OCI-LY7 (cell line): ENCODE data around the gene MYO18B. TPM values are rescaled to one million over a fixed set of nuclear protein-coding genes. Genes with fewer than 3 reads are reported as not detected.

Experiments
- BruUV-seq: library from RNA; stranded (reverse); fragments of 400-500 nt; replicated peaks from 2 replicates; lab custom pipeline; 2021; lab: Mats Ljungman, UMichigan
- CTCF ChIA-PET: fragments of 300-600 bp; sonication (Branson Sonifier 250); formaldehyde crosslinking; loops from one replicate; lab custom pipeline; 2022; ENCODE audit warnings: antibody characterized with exemption; ENCODE audit not compliant: unreplicated experiment; lab: Charles Lee
- POLR2A ChIA-PET: fragments of 300-600 bp; sonication (Branson Sonifier 250); formaldehyde crosslinking; loops from one replicate; lab custom pipeline; 2022; ENCODE audit warnings: antibody characterized with exemption; lab: Charles Lee
- DNase-seq: peaks from one replicate; pipeline ENCODE4 v3.0.0-alpha.2; 2015; ENCODE audit warnings: low spot score
- H2AFZ ChIP-seq: fragments of 200-600 bp; sonication (generic), shearing (Covaris generic); 2 replicates; pipeline ENCODE4 v1.6.1; 2014; ENCODE audit warnings: mild to moderate bottlenecking, antibody characterized with exemption, low read length, moderate library complexity
- H3K27ac ChIP-seq: fragments of 200-600 bp; sonication (generic); 2 replicates; pipeline ENCODE4 v1.5.1; 2014; ENCODE audit warnings: mixed run types, low read depth, mild to moderate bottlenecking, moderate library complexity, low read length, inconsistent platforms; ENCODE audit not compliant: poor library complexity, severe bottlenecking
- H3K36me3 ChIP-seq: fragments of 200-600 bp; sonication (generic); 2 replicates; pipeline ENCODE4 v1.6.1; 2014; ENCODE audit warnings: mild to moderate bottlenecking, antibody characterized with exemption, low read length, moderate library complexity, mixed read lengths; ENCODE audit not compliant: insufficient read depth
- H3K4me1 ChIP-seq: fragments of 200-600 bp; sonication (generic); 2 replicates; pipeline ENCODE4 v1.5.1; 2014; ENCODE audit warnings: mild to moderate bottlenecking, low read length; ENCODE audit not compliant: insufficient read depth, poor library complexity, severe bottlenecking
- H3K4me2 ChIP-seq: fragments of 200-600 bp; sonication (generic); 2 replicates; pipeline ENCODE4 v1.6.1; 2014; ENCODE audit warnings: mild to moderate bottlenecking, low read length
- H3K4me3 ChIP-seq: fragments of 200-600 bp; sonication (generic); 2 replicates; pipeline ENCODE4 v1.5.1; 2014; ENCODE audit warnings: mild to moderate bottlenecking, low read depth, low read length; ENCODE audit not compliant: poor library complexity, severe bottlenecking
- H3K79me2 ChIP-seq: fragments of 200-600 bp; sonication (generic); 2 replicates; pipeline ENCODE4 v1.6.1; 2016; ENCODE audit warnings: low read depth, mild to moderate bottlenecking, low read length, moderate library complexity, mixed read lengths; ENCODE audit not compliant: insufficient read depth
- H3K9me2 ChIP-seq: fragments of 200-600 bp; sonication (generic); 2 replicates; pipeline ENCODE4 v1.6.1; 2016; ENCODE audit warnings: mild to moderate bottlenecking, low read length, mixed read lengths; ENCODE audit not compliant: insufficient read depth
- H3K9me3 ChIP-seq: fragments of 200-600 bp; sonication (generic); 2 replicates; pipeline ENCODE4 v1.6.1; 2014; ENCODE audit warnings: mild to moderate bottlenecking, mixed run types, low read length, mixed read lengths
- H4K20me1 ChIP-seq: fragments of 200-600 bp; sonication (generic); 2 replicates; pipeline ENCODE4 v1.6.1; 2014; ENCODE audit warnings: mild to moderate bottlenecking, antibody characterized with exemption, low read length, moderate library complexity, mixed read lengths; ENCODE audit not compliant: insufficient read depth
- CTCF ChIP-seq: fragments of 200-600 bp; sonication (generic); conservative IDR thresholded peaks from 2 replicates; pipeline ENCODE4 v1.5.1; 2014; ENCODE audit warnings: mild to moderate bottlenecking, antibody characterized with exemption, low read length, moderate library complexity, mixed read lengths
- EZH2phosphoT487 ChIP-seq: fragments of 200-600 bp; sonication (generic); IDR thresholded peaks from 2 replicates; pipeline ENCODE4 v1.6.1; 2018; ENCODE audit warnings: low read depth, borderline replicate concordance, mild to moderate bottlenecking, mixed run types, antibody characterized with exemption, low read length, moderate library complexity, mixed read lengths
- intact Hi-C: fragments of 100-400 bp; cut with micrococcal nuclease; formaldehyde crosslinking; loops from one replicate; pipeline ENCODE4 v1.10.0; 2022; ENCODE audit not compliant: unreplicated experiment
- total RNA-seq, 2 experiments: library from RNA; depleted of rRNA in 1 of 2; stranded (reverse); fragments of >200 nt in 1 of 2; shearing (Covaris generic) in 1 of 2; gene quantifications; 2 replicates each; pipeline ENCODE4 v1.2.3, GENCODE V29; 2014 to 2022

MYO18B gene
- total RNA-seq, 2 experiments from 2014 or later: not detected

GRCh38 chr22:25940479-25940878 is 198.5 kb downstream of the MYO18B start:
- no peak for DNase-seq
- Histone ChIP-seq H4K20me1 (no peaks in the 10 kb centered on the region), H3K79me2 (no peaks in the 10 kb centered on the region), H3K9me2 (no peaks in the 10 kb centered on the region), H2AFZ (no peak overlapping the region), H3K4me2 (no peak overlapping the region), H3K4me1 (no peaks in the 10 kb centered on the region), H3K9me3 (no peaks in the 10 kb centered on the region), H3K27ac (no peak overlapping the region), H3K4me3 (no peak overlapping the region), H3K36me3 (no peaks in the 10 kb centered on the region)
- intact Hi-C loops: no loop called here
- CTCF ChIA-PET: no interaction called here
- TF ChIP-seq EZH2phosphoT487 (no peak), CTCF (no peak)
- POLR2A ChIA-PET: no interaction called here
- BruUV-seq: no TSS peak

- no peaks in the 10 kb centered on the region for H3K9me2 ChIP-seq
- H3K36me3 ChIP-seq: no peaks in the 10 kb centered on the region
- BruUV-seq: no TSS peak
- H3K9me3 ChIP-seq: no peaks in the 10 kb centered on the region
- no peaks in the 10 kb centered on the region for H3K4me1 ChIP-seq
- no peak for DNase-seq
- H4K20me1 ChIP-seq: no peaks in the 10 kb centered on the region
- ChIA-PET POLR2A (no interaction called here), CTCF (no interaction called here)
- H2AFZ ChIP-seq: no peak overlapping the region
- no peak overlapping the region for H3K4me3 ChIP-seq
- intact Hi-C loops: no loop called here
- H3K79me2 ChIP-seq: no peaks in the 10 kb centered on the region
- no peak for TF ChIP-seq EZH2phosphoT487
- no peak for TF ChIP-seq CTCF
- no peak overlapping the region for H3K27ac ChIP-seq
- no peak overlapping the region for H3K4me2 ChIP-seq
Observed at GRCh38 chr22:25941365-25941960, 199.5 kb downstream of the MYO18B start.

- CTCF ChIA-PET: no interaction called here
- Histone ChIP-seq H3K36me3 (no peaks in the 10 kb centered on the region), H3K9me2 (no peaks in the 10 kb centered on the region), H2AFZ (no peak overlapping the region), H3K4me3 (no peak overlapping the region), H4K20me1 (no peaks in the 10 kb centered on the region), H3K9me3 (no peaks in the 10 kb centered on the region), H3K4me2 (no peak overlapping the region), H3K79me2 (no peaks in the 10 kb centered on the region), H3K4me1 (no peaks in the 10 kb centered on the region), H3K27ac (no peak overlapping the region)
- POLR2A ChIA-PET: no interaction called here
- BruUV-seq: no TSS peak
- intact Hi-C loops: no loop called here
- TF ChIP-seq CTCF: no peak
- TF ChIP-seq EZH2phosphoT487: no peak
- no peak for DNase-seq
Observed at GRCh38 chr22:25942115-25942855, 200.3 kb downstream of the MYO18B start.
